ENCODE measurements around the gene LYRM1. TPM values are rescaled to one million over a fixed set of nuclear protein-coding genes. Genes with fewer than 3 reads are reported as not detected.

The LYRM1 gene
- polyA plus RNA-seq, 1 experiment, result 19.3 TPM

DNA sequence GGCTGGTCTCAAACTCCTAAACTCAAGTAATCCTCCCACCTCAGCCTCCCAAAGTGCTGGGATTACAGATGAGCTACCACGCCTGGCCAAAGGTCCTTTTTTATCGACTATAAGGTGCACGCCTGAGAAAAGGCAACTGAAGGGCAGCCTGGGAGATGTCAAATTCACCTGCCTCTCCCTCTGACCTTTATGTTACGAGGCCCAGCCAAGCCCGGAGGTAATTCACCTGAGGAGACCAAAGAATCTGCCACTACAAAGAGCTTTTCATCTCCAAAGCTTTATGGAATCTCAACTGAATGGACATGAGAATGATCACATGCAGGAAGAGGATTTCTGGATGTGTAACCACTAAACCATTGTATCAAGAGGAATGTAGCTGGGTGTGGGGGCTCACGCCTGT lies 37.2 kb downstream of the LYRM1 start:
- Histone ChIP-seq H3K27me3 (ENCODE audit: control insufficient read depth, insufficient read depth, low read length) (no peaks in the 10 kb centered on the region), H3K36me3 (ENCODE audit: control insufficient read depth, insufficient read depth, low read length) (no peaks in the 10 kb centered on the region), H3K4me3 (ENCODE audit: low read depth, low read length) (no peak overlapping the region)
- TF ChIP-seq, protein P1, sequence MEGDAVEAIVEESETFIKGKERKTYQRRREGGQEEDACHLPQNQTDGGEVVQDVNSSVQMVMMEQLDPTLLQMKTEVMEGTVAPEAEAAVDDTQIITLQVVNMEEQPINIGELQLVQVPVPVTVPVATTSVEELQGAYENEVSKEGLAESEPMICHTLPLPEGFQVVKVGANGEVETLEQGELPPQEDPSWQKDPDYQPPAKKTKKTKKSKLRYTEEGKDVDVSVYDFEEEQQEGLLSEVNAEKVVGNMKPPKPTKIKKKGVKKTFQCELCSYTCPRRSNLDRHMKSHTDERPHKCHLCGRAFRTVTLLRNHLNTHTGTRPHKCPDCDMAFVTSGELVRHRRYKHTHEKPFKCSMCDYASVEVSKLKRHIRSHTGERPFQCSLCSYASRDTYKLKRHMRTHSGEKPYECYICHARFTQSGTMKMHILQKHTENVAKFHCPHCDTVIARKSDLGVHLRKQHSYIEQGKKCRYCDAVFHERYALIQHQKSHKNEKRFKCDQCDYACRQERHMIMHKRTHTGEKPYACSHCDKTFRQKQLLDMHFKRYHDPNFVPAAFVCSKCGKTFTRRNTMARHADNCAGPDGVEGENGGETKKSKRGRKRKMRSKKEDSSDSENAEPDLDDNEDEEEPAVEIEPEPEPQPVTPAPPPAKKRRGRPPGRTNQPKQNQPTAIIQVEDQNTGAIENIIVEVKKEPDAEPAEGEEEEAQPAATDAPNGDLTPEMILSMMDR (IDR thresholded peaks at IDR 0.05; ENCODE audit: insufficient read depth, low read depth, low read length), result no peak
- no peak for DNase-seq (ENCODE audit: low read depth)
- ChIA-PET POLR2A (no interaction called here), CTCF (interaction anchor here (1.3 kb wide), 1 partner anchor 87 kb away, joined by 3 read pairs; no protein-coding TSS in a partner anchor)

DNA sequence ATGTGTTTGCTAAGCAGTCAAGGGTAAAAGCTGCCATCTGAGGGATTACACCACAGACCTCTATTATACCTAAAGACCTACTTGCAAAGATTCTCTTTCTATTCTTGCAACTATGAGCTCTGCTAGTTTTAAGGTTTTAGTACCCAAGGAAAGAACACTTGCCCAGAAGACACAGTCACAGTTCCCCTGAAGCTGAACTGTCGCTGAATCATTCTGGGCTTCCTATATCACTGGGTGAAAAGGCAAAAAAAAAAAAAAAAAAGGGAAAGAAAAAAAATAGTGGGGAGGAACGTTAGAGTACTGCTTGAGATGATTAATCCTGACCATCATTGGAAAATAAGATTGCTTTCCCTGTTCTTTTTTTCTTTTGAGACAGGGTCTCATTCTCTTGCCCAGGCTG lies 37.9 kb downstream of the LYRM1 start:
- CTCF ChIA-PET, result no interaction called here
- Histone ChIP-seq H3K36me3 (ENCODE audit: control insufficient read depth, insufficient read depth, low read length) (no peaks in the 10 kb centered on the region), H3K4me3 (ENCODE audit: low read depth, low read length) (no peak overlapping the region), H3K27me3 (ENCODE audit: control insufficient read depth, insufficient read depth, low read length) (no peaks in the 10 kb centered on the region)
- POLR2A ChIA-PET, result interaction anchor here (0.6 kb wide), 1 partner anchor 54 kb away, joined by 3 read pairs; no protein-coding TSS in a partner anchor
- DNase-seq (ENCODE audit: low read depth), result no peak
- TF ChIP-seq, protein P1 (IDR thresholded peaks at IDR 0.05; ENCODE audit: insufficient read depth, low read depth, low read length), result no peak

DNA sequence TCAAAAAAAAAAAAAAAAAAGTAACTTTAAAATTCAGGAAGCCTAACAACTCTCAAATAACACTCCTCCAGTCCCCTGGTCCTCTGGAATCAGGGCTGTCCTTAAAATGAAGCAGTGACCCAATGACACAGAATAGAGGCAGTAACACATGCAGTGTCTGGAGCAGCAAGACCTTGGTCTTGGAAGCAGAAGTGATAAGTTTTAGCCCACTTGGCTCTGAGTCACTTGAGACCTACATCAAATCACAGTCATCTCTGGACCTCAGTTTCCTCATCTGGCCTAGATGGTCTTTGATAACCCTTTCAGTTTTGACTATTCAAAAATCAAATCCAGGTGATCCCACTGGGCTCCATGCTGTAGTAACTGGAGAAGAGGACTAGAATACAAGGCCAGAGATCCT lies 39.0 kb downstream of the LYRM1 start:
- DNase-seq (ENCODE audit: low read depth), result no peak
- Histone ChIP-seq H3K4me3 (ENCODE audit: low read depth, low read length) (no peak overlapping the region), H3K36me3 (ENCODE audit: control insufficient read depth, insufficient read depth, low read length) (no peaks in the 10 kb centered on the region), H3K27me3 (ENCODE audit: control insufficient read depth, insufficient read depth, low read length) (no peaks in the 10 kb centered on the region)
- POLR2A ChIA-PET, result no interaction called here
- CTCF ChIA-PET, result no interaction called here
- TF ChIP-seq, protein P1 (IDR thresholded peaks at IDR 0.05; ENCODE audit: insufficient read depth, low read depth, low read length), result no peak

DNA sequence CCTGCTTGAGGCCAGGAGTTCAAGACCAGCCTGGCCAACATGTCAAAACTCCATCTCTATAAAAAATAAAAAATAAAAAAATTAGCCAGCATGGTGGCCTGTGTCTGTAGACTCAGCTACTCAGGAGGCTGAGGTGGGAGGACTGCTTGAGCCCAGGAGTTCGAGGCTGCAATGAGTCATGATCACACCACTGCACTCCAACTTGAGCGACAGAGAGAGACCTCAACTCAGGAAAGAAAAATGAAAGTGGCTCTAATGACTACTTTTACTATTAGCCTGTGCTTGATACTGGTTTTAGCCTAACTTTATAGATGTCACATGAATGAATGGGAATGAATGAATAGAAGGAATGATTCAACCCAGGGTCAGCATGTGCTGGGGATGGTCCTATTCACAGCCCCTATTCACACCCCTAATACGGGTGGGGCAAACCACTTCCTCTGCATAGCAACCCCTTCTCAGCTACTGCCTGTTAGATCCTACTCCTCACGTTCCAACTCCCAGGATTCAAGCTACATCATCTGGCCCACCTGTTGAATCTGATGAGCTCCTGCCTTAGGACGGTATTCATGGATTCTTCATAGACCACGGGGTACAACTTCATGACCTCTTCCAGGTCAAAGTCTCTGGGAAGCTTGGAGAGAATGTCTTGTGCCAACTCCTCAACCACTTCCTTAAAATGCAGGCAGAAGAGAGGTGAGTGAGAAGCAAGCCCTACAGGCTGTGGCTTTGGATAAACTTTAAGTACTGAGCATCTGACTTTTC lies 40.5 kb downstream of the LYRM1 start:
- H3K4me3 ChIP-seq (ENCODE audit: low read depth, low read length), result no peak overlapping the region
- ChIA-PET CTCF (interaction anchor here (1.3 to 1.5 kb wide), 2 partner anchors 14 to 91 kb away, joined by 3 to 4 read pairs; no protein-coding TSS in a partner anchor), POLR2A (no interaction called here)
- no peak for DNase-seq (ENCODE audit: low read depth)
- TF ChIP-seq, protein P1 (IDR thresholded peaks at IDR 0.05; ENCODE audit: insufficient read depth, low read depth, low read length), result no peak
- H3K27me3 ChIP-seq (ENCODE audit: control insufficient read depth, insufficient read depth, low read length), result no peaks in the 10 kb centered on the region
- H3K36me3 ChIP-seq (ENCODE audit: control insufficient read depth, insufficient read depth, low read length), result no peaks in the 10 kb centered on the region

DNA sequence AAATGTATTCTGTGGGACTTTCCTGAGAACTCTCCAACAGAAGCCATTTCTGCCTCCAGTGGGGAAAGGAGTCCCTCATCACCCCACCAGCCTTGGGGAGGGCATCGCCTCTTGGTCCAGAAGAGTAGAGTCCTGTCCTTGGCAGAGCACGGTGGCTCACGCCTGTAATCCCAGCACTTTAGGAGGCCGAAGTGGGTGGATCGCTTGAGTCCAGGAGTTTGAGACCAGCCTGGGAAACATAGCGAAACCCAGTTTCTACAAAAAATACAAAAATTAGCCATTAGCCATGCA lies 41.0 kb downstream of the LYRM1 start:
- TF ChIP-seq, protein P1 (IDR thresholded peaks at IDR 0.05; ENCODE audit: insufficient read depth, low read depth, low read length), result no peak
- ChIA-PET CTCF (interaction anchor here (1.3 to 1.5 kb wide), 2 partner anchors 13 to 91 kb away, joined by 3 to 4 read pairs; no protein-coding TSS in a partner anchor), POLR2A (no interaction called here)
- Histone ChIP-seq H3K4me3 (ENCODE audit: low read depth, low read length) (no peak overlapping the region), H3K36me3 (ENCODE audit: control insufficient read depth, insufficient read depth, low read length) (no peaks in the 10 kb centered on the region), H3K27me3 (ENCODE audit: control insufficient read depth, insufficient read depth, low read length) (no peaks in the 10 kb centered on the region)
- no peak for DNase-seq (ENCODE audit: low read depth)
